A204.1 (cell line): Measurements from ENCODE around the gene LPCAT3.

Source experiments
- FAIRE-seq: peaks from 2 replicates; lab custom pipeline; 2012; peaks lifted over from hg19 to GRCh38; lab: Jason Lieb, UNC

The LPCAT3 gene

GRCh38 chr12:6998715-6999451, 19.4 kb downstream of the LPCAT3 start:
- no peak for FAIRE-seq

DNA sequence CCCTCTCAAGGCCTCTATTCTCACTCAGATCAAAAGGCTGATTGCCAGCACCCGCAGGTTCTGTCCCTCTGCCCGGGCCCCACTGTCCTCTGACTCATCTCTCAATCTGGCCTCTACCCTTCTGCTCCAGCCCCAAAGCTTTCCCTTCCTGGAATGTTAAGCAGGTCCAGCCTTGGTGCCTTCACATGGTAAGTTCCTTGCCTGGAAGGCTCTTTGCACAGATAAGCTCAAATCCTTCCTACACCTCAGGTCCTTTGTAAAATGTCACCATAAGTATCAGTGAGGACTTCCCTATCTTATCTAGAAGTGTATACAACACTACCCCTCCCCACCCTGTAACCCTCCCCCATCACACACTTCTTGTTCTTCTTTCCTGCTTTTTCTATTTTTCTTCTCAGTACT, 22.2 kb downstream of the LPCAT3 start:
- no peak for FAIRE-seq

- no peak for FAIRE-seq
These were observed 30.2 kb downstream of the LPCAT3 start for GRCh38 chr12:6987956-6988553.

DNA sequence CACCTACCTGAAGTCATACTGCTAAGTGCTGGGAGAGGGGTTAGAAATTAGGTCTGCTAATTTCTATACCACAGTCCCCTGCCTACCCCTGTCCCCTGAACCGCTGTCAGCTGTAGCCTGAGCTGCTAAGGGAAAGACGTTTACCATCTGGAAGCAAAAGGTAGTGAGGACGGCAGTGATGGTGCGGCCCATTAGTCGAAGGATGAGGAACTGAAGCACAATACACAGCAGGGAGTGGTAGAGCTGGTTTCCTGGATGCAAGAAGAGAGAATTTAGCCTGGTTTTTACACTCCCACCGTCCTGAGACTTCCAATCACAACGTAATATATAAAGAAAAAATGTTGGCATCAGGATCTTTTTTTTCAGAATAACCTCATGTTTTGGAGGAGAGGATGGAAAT, 35.7 kb downstream of the LPCAT3 start:
- FAIRE-seq = no peak

DNA sequence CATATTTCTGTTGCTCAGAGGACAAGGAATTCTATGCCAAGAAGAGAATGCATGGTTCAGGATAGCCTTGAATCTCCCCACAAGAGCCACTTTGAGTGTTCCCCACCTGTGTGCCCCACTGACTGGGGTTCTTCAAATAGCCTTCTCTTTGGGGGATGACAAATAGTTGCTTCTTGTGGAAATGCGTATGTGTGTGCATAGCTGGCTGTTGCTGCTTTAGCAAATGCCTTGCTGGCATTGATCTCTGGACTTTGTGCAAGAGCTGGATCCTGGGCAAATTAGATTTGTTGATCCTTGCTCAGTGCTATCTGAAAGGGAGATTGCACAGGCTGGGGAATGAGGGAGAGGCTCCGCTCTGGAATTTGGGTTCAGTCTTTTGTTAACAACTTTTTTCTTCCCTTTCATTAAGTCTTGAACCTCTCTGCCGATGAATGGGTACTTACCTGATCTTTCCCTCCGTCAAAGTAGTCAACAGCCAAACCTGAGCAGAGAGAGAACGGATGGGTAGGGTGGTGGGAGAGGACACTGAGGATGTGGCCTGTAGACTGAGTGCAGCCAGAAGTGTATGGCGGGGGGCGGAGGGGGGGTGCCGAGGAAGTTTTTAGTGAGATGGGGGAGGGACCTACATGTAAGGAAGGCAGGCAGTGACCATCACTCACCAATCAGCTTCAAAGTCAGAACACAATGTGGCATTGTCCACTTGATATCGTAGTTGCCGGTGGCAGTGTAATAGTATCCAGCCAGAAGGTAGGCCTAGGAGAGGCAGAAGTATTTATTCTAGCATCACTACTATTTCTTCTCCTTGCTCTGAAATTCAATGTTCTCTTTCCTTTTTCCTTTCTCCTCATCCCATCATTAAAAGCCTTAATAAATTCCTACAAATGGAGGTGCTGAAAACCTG, 36.9 kb downstream of the LPCAT3 start:
- no peak for FAIRE-seq

GRCh38 chr12:6980740-6981139, 37.5 kb downstream of the LPCAT3 start:
- FAIRE-seq = no peak

DNA sequence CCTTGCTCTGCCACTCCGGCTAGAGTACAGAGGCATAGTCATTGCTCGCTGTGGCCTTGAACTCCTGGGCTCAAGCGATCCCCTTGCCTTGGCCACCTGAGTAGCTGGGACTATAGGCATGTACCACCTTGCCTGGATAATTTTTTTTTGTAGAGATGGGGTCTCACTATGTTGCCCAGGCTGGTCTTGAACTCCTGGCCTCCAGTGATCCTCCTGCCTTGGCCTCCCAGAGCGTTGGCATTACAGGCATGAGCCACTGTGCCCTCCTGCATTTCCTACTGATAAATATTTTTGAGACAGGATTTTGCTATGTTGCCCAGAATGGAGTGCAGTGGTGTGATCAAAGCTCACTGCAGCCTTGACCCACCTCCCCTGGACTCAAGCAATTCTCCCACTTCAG, 38.2 kb downstream of the LPCAT3 start:
- no peak for FAIRE-seq

DNA sequence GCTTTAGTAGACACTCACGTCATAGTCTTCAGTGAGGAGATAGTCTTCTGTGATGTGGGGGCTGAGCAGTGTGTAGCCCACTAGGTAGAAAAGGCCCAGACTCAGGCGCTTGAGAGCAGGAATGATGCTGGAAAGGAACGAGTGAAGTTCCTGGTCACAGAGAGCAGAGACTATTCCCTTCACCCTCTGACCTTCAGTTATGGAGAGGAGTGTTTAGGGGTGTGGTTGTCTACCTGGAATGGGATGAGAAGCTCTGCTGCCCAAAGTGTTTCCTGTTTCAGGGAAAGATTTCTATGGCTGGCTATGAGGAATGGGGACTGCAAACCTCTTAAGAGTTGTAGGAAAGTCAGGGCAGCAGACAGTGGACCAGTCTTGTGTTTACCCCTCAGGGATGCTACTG, 38.8 kb downstream of the LPCAT3 start:
- FAIRE-seq = no peak

GRCh38 chr12:6979021-6979420, 39.3 kb downstream of the LPCAT3 start:
- FAIRE-seq = no peak

GRCh38 chr12:6978611-6979011, 39.7 kb downstream of the LPCAT3 start:
- no peak for FAIRE-seq

GRCh38 chr12:6978188-6978587, 40.1 kb downstream of the LPCAT3 start:
- FAIRE-seq = no peak

GRCh38 chr12:6977653-6978052, 40.6 kb downstream of the LPCAT3 start:
- no peak for FAIRE-seq

DNA sequence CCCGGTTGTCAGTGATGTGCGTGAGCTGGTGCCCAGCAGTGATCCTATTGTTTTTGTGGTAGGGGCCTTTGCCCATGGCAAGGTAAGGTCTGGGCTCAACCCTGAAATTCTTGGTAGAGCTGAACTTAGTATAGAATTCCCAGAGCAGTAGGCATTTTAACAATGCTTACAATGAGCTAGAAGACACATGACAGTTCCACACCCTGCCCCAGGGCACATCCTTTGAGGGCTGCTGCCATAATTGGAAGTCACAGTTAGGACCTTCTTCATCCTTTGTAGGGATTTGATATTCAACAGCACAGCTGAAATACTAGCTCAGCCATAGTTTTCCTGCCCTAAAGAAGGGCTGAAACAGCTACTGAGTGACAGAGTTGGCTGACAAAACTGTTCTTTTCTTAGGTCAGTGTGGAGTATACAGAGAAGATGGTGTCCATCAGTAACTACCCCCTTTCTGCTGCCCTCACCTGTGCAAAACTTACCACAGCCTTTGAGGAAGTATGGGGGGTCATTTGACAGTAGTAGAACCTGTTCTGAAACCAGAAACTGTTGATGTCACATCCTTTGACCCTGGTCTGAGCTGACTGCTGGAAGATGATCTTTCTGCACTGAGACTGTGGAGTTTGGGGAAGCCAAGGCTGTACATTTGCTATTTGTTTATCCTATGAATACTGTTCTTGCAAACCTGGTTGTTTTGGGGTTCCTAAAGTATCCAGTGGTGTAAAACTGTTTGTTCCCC, 42.8 kb downstream of the LPCAT3 start:
- FAIRE-seq = no peak

DNA sequence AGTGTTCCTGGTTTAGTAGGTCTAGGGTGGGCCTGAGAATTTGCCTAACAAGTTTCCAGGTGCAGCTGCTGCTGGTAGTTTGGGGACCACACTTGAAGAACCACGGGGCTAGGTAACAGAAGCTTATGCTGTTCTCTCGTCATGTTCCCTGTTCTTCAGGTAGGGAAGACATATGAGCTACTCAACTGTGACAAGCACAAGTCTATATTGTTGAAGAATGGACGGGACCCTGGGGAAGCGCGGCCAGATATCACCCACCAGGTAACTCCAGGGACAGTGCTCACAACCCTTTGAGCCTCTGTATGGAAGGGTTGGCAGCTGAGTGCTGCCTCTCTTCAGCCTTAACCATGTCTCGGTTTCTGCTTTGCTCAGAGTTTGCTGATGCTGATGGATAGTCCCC, 44.1 kb downstream of the LPCAT3 start:
- FAIRE-seq = no peak

GRCh38 chr12:6970096-6970527, 48.2 kb downstream of the LPCAT3 start:
- FAIRE-seq = no peak

DNA sequence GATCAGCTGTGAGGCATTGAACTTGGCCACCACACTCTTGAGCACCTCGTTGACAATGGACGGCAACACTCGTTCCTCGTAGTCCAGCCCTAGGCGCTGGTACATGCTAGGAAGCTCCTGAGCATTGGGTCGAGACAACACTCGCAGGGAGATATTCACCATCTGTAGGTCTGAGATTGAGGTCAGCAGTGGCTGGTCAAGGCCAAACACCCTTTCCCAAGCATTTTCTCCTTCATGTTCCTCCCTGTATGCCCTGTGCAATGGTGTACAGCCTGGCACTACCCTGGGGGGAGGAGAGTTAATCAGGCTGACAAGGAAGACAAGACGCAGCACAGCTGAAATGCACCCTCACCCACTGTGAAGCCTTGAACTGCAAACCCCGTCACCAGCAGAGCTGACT, 49.9 kb downstream of the LPCAT3 start:
- no peak for FAIRE-seq

DNA sequence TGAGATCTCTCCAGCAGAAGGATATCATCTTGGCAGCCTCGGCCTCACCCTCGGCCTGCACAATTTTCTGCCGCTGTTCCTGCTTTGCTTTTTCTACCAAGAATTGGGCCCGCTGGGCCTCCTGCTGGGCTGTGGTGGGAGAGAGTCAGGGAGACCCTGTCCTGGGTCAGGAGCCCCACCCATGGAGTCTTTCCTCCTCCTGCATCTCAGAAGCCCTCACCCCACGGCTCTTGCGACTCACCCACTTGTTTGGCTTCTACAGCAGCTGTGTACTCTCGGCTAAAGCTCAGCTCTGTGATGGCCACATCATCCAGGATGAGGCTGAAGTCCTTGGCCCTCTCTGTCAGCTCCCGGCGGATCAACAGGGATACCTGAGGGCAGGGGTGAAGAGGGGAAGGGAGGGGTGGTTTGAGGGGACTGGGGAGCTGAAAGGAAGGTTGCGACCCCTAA, 50.6 kb downstream of the LPCAT3 start:
- no peak for FAIRE-seq

DNA sequence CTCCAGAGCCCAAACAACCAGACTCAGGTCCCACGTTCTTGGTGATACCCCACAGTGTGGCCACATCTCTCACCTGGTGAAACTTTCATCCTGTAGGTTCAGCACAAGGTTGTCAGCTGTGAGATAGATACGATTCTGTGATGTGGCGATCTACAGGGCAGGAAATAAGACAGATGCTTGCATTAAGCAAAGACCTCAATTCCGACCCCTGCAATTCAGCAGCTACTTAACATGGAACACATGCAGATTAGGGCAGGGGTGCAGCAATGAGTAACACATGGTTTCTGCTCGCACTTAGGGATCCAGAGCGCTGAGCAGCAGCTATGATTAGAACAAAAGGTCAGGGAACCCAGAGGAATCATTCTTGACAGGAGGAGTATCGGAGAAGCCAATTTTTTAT, 51.9 kb downstream of the LPCAT3 start:
- no peak for FAIRE-seq

DNA sequence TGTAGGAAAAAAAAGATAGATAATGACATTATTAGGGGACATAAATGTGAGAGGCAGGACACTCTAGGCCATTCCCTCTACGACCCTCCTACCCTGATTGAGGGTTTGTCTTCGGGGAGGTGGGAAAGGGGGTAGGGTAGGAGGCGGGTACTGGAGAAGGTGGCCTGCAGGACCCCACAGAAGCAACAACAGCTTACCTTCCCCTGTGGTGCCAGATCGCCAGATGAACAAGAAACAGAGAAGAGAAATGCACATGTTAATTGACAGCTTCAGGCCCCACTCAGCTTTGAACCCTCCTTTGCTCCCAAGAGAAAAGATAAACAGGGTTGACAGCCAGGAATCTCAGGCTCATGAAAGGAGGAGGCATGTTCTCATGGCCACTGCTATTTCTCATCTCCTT, 52.6 kb downstream of the LPCAT3 start:
- no peak for FAIRE-seq

DNA sequence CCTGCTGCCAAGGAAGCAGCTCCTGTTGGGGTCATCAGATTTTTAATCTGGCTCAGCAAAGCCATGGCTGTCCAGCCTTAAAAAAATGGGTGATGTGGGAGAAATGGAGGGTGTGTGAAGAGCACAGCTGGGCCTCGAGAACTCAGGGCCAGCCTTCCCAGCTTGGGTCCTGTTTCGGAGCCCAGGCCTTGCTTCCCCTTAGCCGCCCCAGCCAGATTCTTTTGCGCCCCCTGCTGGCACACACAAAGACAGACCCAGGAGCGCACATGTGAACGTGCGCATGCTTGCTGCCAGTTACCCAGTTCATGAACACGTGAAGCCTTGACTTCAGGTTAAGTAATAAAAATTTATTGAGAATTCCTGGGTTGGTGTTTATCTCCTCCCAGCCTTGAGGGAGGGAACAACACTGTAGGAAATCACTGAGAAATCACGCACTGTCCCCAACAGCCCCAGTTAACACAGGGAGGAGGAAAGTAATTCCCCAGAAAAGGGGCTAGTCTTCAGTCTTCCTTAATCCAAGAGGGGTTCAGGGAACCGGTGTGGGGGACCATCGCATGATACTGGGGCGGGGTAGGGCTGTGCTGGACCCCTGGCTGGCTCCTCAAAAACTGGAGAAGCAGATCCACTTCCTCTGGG, 53.1 kb downstream of the LPCAT3 start:
- FAIRE-seq = no peak

GRCh38 chr12:6964605-6965025, 53.7 kb downstream of the LPCAT3 start:
- FAIRE-seq = no peak
